HCT116 (cell line): Measurements from ENCODE around the gene CPA1. TPM values are rescaled to one million over a fixed set of nuclear protein-coding genes. Genes with fewer than 3 reads are reported as not detected.

Source experiments
- ATAC-seq: fragments of 200-7000 bp; cut with Tn5 transposase; 2 replicates; pipeline ENCODE4 v1.9.1; 2020; ENCODE audit warnings: mild to moderate bottlenecking, moderate library complexity
- BruUV-seq: library from RNA; stranded (reverse); fragments of 400-500 nt; replicated peaks from 2 replicates; lab custom pipeline; 2021; lab: Mats Ljungman, UMichigan
- CTCF ChIA-PET: fragments of 300-600 bp; sonication (Branson Sonifier 250); formaldehyde crosslinking; loops from one replicate; lab custom pipeline; 2021; ENCODE audit warnings: antibody characterized with exemption; lab: Charles Lee
- POLR2A ChIA-PET: fragments of 300-600, 350-600 bp; sonication (Branson Sonifier 250); formaldehyde crosslinking; loops from one replicate; lab custom pipeline; 2021; ENCODE audit warnings: antibody characterized with exemption; lab: Charles Lee
- RAD21 ChIA-PET, 2 experiments: fragments of 300-600 bp; sonication (Branson Sonifier 250); formaldehyde crosslinking; loops; one replicate each; lab custom pipeline; 2023; ENCODE audit warnings: low total read pairs in 2 of 2; ENCODE audit not compliant: uncharacterized antibody in 2 of 2, unreplicated experiment in 2 of 2, low non-redundant PET in 1 of 2; lab: Charles Lee
- DNase-seq: peaks from one replicate; pipeline ENCODE4 v3.0.0-alpha.2; 2010; ENCODE audit warnings: low read depth, low spot score
- H2AFZ ChIP-seq: fragments of 200-600 bp; shearing (Covaris generic), sonication (generic); 2 replicates; pipeline ENCODE4 v1.6.1; 2017; ENCODE audit warnings: low read depth, mixed run types, mixed read lengths, antibody characterized with exemption, low read length; ENCODE audit not compliant: poor library complexity, severe bottlenecking
- H3K27ac ChIP-seq: 2 replicates; pipeline ENCODE4 v1.5.1; 2012; ENCODE audit warnings: low read depth, low read length
- H3K27me3 ChIP-seq: fragments of 200-600 bp; sonication (generic); 2 replicates; pipeline ENCODE4 v1.6.1; 2016; ENCODE audit warnings: mixed run types, low read length, mixed read lengths; ENCODE audit not compliant: insufficient read depth
- H3K36me3 ChIP-seq, 2 experiments: fragments of 200-500 bp in 1 of 2; fragments of 200-600 bp in 1 of 2; sonication (Bioruptor generic) in 1 of 2; sonication (generic) in 1 of 2; 2 replicates each; pipeline versions ENCODE4 v1.5.1 to v1.6.1; 2014 to 2016; ENCODE audit warnings: low read length in 2 of 2, inconsistent platforms in 1 of 2, mixed read lengths in 1 of 2, mixed run types in 1 of 2; ENCODE audit not compliant: insufficient read depth in 2 of 2, control insufficient read depth in 1 of 2
- H3K4me1 ChIP-seq, 2 experiments: fragments of 200-600 bp in 1 of 2; sonication (generic) in 1 of 2; 2 replicates each; pipeline versions ENCODE4 v1.5.1 to v1.6.1; 2012 to 2017; ENCODE audit warnings: low read length in 2 of 2, inconsistent platforms in 1 of 2, mild to moderate bottlenecking in 1 of 2, mixed read lengths in 1 of 2, mixed run types in 1 of 2, moderate library complexity in 1 of 2; ENCODE audit not compliant: insufficient read depth in 2 of 2, control insufficient read depth in 1 of 2
- H3K4me2 ChIP-seq: fragments of 200-600 bp; sonication (generic); 2 replicates; pipeline ENCODE4 v1.6.1; 2017; ENCODE audit warnings: mixed run types, low read length, mixed read lengths
- H3K4me3 ChIP-seq, 2 experiments: fragments of 200-600 bp in 1 of 2; sonication (generic) in 1 of 2; replicated peaks in 1 of 2; 2 replicates each; pipeline ENCODE4 v1.5.1; 2011 to 2016; ENCODE audit warnings: low read length in 2 of 2, control low read depth in 1 of 2, low read depth in 1 of 2, mild to moderate bottlenecking in 1 of 2, mixed read lengths in 1 of 2, mixed run types in 1 of 2
- H3K79me2 ChIP-seq: fragments of 200-600 bp; sonication (generic); 2 replicates; pipeline ENCODE4 v1.6.1; 2017; ENCODE audit warnings: mild to moderate bottlenecking, mixed run types, low read length, moderate library complexity, mixed read lengths; ENCODE audit not compliant: insufficient read depth
- H3K9ac ChIP-seq: fragments of 200-600 bp; sonication (generic); 2 replicates; pipeline ENCODE4 v1.6.1; 2016; ENCODE audit warnings: low read length, mixed read lengths
- H3K9me2 ChIP-seq: fragments of 200-600 bp; sonication (generic), shearing (Covaris generic); 2 replicates; pipeline ENCODE4 v1.6.1; 2017; ENCODE audit warnings: mixed run types, mild to moderate bottlenecking, moderate library complexity; ENCODE audit not compliant: insufficient read depth
- H3K9me3 ChIP-seq, 2 experiments: fragments of 200-500 bp in 1 of 2; fragments of 200-600 bp in 1 of 2; sonication (Bioruptor generic) in 1 of 2; sonication (generic) in 1 of 2; 2 replicates each; pipeline ENCODE4 v1.6.1; 2014 to 2017; ENCODE audit warnings: low read length in 2 of 2, mixed read lengths in 2 of 2, inconsistent platforms in 1 of 2, low read depth in 1 of 2, mild to moderate bottlenecking in 1 of 2, mixed run types in 1 of 2, moderate library complexity in 1 of 2; ENCODE audit not compliant: control insufficient read depth in 1 of 2, insufficient read depth in 1 of 2
- H4K20me1 ChIP-seq: fragments of 200-600 bp; sonication (generic), shearing (Covaris generic); 2 replicates; pipeline ENCODE4 v1.6.1; 2017; ENCODE audit warnings: mixed run types, mild to moderate bottlenecking, moderate library complexity; ENCODE audit not compliant: insufficient read depth
- CBX3 ChIP-seq: IDR thresholded peaks from 2 replicates; pipeline ENCODE4 v1.6.1; 2012; ENCODE audit warnings: low read depth
- CEBPB ChIP-seq: IDR thresholded peaks from 2 replicates; pipeline ENCODE4 v1.6.1; 2012; ENCODE audit warnings: low read depth
- EGR1 ChIP-seq: IDR thresholded peaks from 2 replicates; pipeline ENCODE4 v1.6.1; 2012; ENCODE audit warnings: low read depth
- ELF1 ChIP-seq: IDR thresholded peaks from 2 replicates; pipeline ENCODE4 v1.6.1; 2012; ENCODE audit warnings: low read depth, borderline replicate concordance
- EZH2 ChIP-seq: fragments of 200-600 bp; sonication (generic); IDR thresholded peaks from 2 replicates; pipeline ENCODE4 v1.6.1; 2017; ENCODE audit warnings: antibody characterized with exemption, mixed run types
- EZH2phosphoT487 ChIP-seq: fragments of 200-600 bp; IDR thresholded peaks from 2 replicates; pipeline ENCODE4 v1.6.1; 2018; ENCODE audit warnings: antibody characterized with exemption, borderline replicate concordance
- FOSL1 ChIP-seq: IDR thresholded peaks from 2 replicates; pipeline ENCODE4 v1.6.1; 2012; ENCODE audit warnings: low read depth
- JUND ChIP-seq: IDR thresholded peaks from 2 replicates; pipeline ENCODE4 v1.6.1; 2012
- POLR2AphosphoS5 ChIP-seq: IDR thresholded peaks from 2 replicates; pipeline ENCODE4 v1.6.1; 2011; ENCODE audit warnings: mild to moderate bottlenecking, low read depth, low read length, moderate library complexity
- REST ChIP-seq: IDR thresholded peaks from 2 replicates; pipeline ENCODE4 v1.6.1; 2012; ENCODE audit warnings: low read depth
- SIN3A ChIP-seq: IDR thresholded peaks from 2 replicates; pipeline ENCODE4 v1.6.1; 2012; ENCODE audit warnings: low read depth
- SP1 ChIP-seq: IDR thresholded peaks from 2 replicates; pipeline ENCODE4 v1.6.1; 2012; ENCODE audit warnings: low read depth
- SRF ChIP-seq: IDR thresholded peaks from 2 replicates; pipeline ENCODE4 v1.6.1; 2012; ENCODE audit warnings: low read depth
- TCF7L2 ChIP-seq: IDR thresholded peaks from 2 replicates; pipeline ENCODE4 v1.7.0; 2011; ENCODE audit warnings: borderline replicate concordance, inconsistent platforms; ENCODE audit not compliant: insufficient read depth, insufficient read length; ENCODE audit errors: extremely low read depth
- ZBTB33 ChIP-seq: IDR thresholded peaks from 2 replicates; pipeline ENCODE4 v1.6.1; 2011; ENCODE audit warnings: mild to moderate bottlenecking, low read length, moderate library complexity; ENCODE audit not compliant: insufficient replicate concordance; ENCODE audit errors: extremely low read depth
- ZFX ChIP-seq: fragments of 450-650 bp; IDR thresholded peaks from 2 replicates; pipeline ENCODE4 v1.6.1; 2017
- intact Hi-C: fragments of 100-400 bp; cut with micrococcal nuclease; formaldehyde crosslinking; loops from 2 replicates; pipeline ENCODE4 v1.10.0; 2022
- total RNA-seq: library from RNA; stranded (reverse); gene quantifications from one replicate; pipeline ENCODE4 v1.2.1, GENCODE V29; 2021; ENCODE audit not compliant: unreplicated experiment
- TF ChIP-seq, protein P1 (sequence below): IDR thresholded peaks from 2 replicates; pipeline ENCODE4 v1.6.1; 2012
- TF ChIP-seq, protein P2 (sequence below), 3 experiments: fragments of 200-600 bp in 1 of 3; sonication (generic) in 1 of 3; IDR thresholded peaks in 2 of 3; conservative IDR thresholded peaks in 1 of 3; 2 replicates each; pipeline ENCODE4 v1.5.1; 2012 to 2017; ENCODE audit warnings: low read depth in 2 of 3, low read length in 2 of 3, antibody characterized with exemption in 1 of 3, borderline replicate concordance in 1 of 3, control low read depth in 1 of 3, mild to moderate bottlenecking in 1 of 3, mixed read lengths in 1 of 3, mixed run types in 1 of 3, moderate library complexity in 1 of 3; ENCODE audit not compliant: insufficient read depth in 1 of 3

CPA1 gene
- total RNA-seq, 1 experiment from 2014 or later: 11.9 TPM

GRCh38 chr7:130385600-130386066 is 5.3 kb downstream of the CPA1 start:
- H3K4me1 ChIP-seq: no peaks in the 10 kb centered on the region
- ChIA-PET RAD21 (no interaction called here), POLR2A (no interaction called here), CTCF (no interaction called here)
- no peak overlapping the region for H2AFZ ChIP-seq
- no peaks in the 10 kb centered on the region for H3K9me2 ChIP-seq
- H3K36me3 ChIP-seq: no peaks in the 10 kb centered on the region
- H3K27me3 ChIP-seq: no peaks in the 10 kb centered on the region
- no peaks in the 10 kb centered on the region for H3K79me2 ChIP-seq
- no peak for ATAC-seq
- DNase-seq: no peak
- no peaks in the 10 kb centered on the region for H3K9me3 ChIP-seq
- H3K4me3 ChIP-seq: no peak overlapping the region
- no peak overlapping the region for H3K4me2 ChIP-seq
- no TSS peak for BruUV-seq
- intact Hi-C loops: no loop called here
- no peak overlapping the region for H3K9ac ChIP-seq
- H3K27ac ChIP-seq: no peak overlapping the region
- TF ChIP-seq, protein P1, sequence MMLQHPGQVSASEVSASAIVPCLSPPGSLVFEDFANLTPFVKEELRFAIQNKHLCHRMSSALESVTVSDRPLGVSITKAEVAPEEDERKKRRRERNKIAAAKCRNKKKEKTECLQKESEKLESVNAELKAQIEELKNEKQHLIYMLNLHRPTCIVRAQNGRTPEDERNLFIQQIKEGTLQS: no peak
- TF ChIP-seq POLR2AphosphoS5 (no peak), SP1 (no peak), EGR1 (no peak), ZFX (no peak), SRF (no peak), SIN3A (no peak), JUND (no peak), ELF1 (no peak), ZBTB33 (no peak), TCF7L2 (no peak), EZH2phosphoT487 (no peak), EZH2 (no peak), CEBPB (no peak), FOSL1 (no peak), CBX3 (no peak), REST (no peak)
- TF ChIP-seq, protein P2, sequence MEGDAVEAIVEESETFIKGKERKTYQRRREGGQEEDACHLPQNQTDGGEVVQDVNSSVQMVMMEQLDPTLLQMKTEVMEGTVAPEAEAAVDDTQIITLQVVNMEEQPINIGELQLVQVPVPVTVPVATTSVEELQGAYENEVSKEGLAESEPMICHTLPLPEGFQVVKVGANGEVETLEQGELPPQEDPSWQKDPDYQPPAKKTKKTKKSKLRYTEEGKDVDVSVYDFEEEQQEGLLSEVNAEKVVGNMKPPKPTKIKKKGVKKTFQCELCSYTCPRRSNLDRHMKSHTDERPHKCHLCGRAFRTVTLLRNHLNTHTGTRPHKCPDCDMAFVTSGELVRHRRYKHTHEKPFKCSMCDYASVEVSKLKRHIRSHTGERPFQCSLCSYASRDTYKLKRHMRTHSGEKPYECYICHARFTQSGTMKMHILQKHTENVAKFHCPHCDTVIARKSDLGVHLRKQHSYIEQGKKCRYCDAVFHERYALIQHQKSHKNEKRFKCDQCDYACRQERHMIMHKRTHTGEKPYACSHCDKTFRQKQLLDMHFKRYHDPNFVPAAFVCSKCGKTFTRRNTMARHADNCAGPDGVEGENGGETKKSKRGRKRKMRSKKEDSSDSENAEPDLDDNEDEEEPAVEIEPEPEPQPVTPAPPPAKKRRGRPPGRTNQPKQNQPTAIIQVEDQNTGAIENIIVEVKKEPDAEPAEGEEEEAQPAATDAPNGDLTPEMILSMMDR (IDR thresholded peaks at IDR 0.05 in 2 of 3, conservative IDR thresholded peaks at IDR 0.05 in 1 of 3; ENCODE audit: borderline replicate concordance in 1 of 3, insufficient read depth in 1 of 3, low read depth in 2 of 3, low read length in 2 of 3): no peak
- H4K20me1 ChIP-seq: no peaks in the 10 kb centered on the region
